LNCAP (cell line): ENCODE data around the gene NPM3.

Experiments
- CTCF ChIP-seq: fragments of 450-650 bp; IDR thresholded peaks from 2 replicates; pipeline ENCODE4 v1.5.1; 2017; ENCODE audit warnings: mild to moderate bottlenecking

NPM3 gene

GRCh38 chr10:101793526-101793925 lies 10.3 kb upstream of the NPM3 start:
- TF ChIP-seq CTCF = no peak

GRCh38 chr10:101789686-101790085 lies 6.4 kb upstream of the NPM3 start:
- no peak for TF ChIP-seq CTCF

GRCh38 chr10:101785801-101786200 lies 2.6 kb upstream of the NPM3 start:
- no peak for TF ChIP-seq CTCF

- TF ChIP-seq CTCF = no peak
Observed at GRCh38 chr10:101784558-101784957, 1.3 kb upstream of the NPM3 start.

- no peak for TF ChIP-seq CTCF
Observed at GRCh38 chr10:101783736-101784118, 481 bp upstream of the NPM3 start.

GRCh38 chr10:101781984-101782810 lies 1.0 kb downstream of the NPM3 start:
- no peak for TF ChIP-seq CTCF

GRCh38 chr10:101781655-101781983 lies 1.6 kb downstream of the NPM3 start:
- no peak for TF ChIP-seq CTCF
